Muscle of arm (tissue), 12 donors: ENCODE data around the gene ST3GAL3. TPM values are rescaled to one million over a fixed set of nuclear protein-coding genes. Genes with fewer than 3 reads are reported as not detected.

Experiments used
- DNase-seq: peaks from one replicate; pipeline ENCODE4 v3.0.0-alpha.2; 2013
- polyA plus RNA-seq, 12 donors: library from polyadenylated mRNA; unstranded; fragments of 120-200 nt; gene quantifications; one replicate each; pipeline ENCODE4 v1.2.1, GENCODE V29; 2013; ENCODE audit not compliant: insufficient read length in 12 of 12

ST3GAL3 gene
- polyA plus RNA-seq, 12 donors, result 27.0 to 49.2 (median 34.1) TPM; not detected in 1

GRCh38 chr1:43873851-43874250 lies 166.5 kb downstream of the ST3GAL3 start:
- no peak for DNase-seq

GRCh38 chr1:43874716-43875115 lies 167.4 kb downstream of the ST3GAL3 start:
- no peak for DNase-seq

GRCh38 chr1:43875331-43875730 lies 168.0 kb downstream of the ST3GAL3 start:
- no peak for DNase-seq

GRCh38 chr1:43877101-43877500 lies 169.8 kb downstream of the ST3GAL3 start:
- no peak for DNase-seq

GRCh38 chr1:43878440-43878839 lies 171.1 kb downstream of the ST3GAL3 start:
- no peak for DNase-seq

GRCh38 chr1:43878854-43879253 lies 171.5 kb downstream of the ST3GAL3 start:
- no peak for DNase-seq

- no peak for DNase-seq
These were observed 172.1 kb downstream of the ST3GAL3 start for GRCh38 chr1:43879414-43879813.

GRCh38 chr1:43879996-43880395 lies 172.7 kb downstream of the ST3GAL3 start:
- DNase-seq, result no peak

GRCh38 chr1:43880604-43881003 lies 173.3 kb downstream of the ST3GAL3 start:
- DNase-seq, result no peak

GRCh38 chr1:43881415-43881814 lies 174.1 kb downstream of the ST3GAL3 start:
- DNase-seq, result no peak

- DNase-seq, result no peak
These were observed 175.4 kb downstream of the ST3GAL3 start for GRCh38 chr1:43882763-43883162.

- no peak for DNase-seq
These were observed 176.0 kb downstream of the ST3GAL3 start for GRCh38 chr1:43883321-43883720.

- no peak for DNase-seq
These were observed 178.0 kb downstream of the ST3GAL3 start for GRCh38 chr1:43885279-43885801.

- DNase-seq, result no peak
These were observed 180.4 kb downstream of the ST3GAL3 start for GRCh38 chr1:43887748-43888147.

GRCh38 chr1:43890815-43891214 lies 183.5 kb downstream of the ST3GAL3 start:
- no peak for DNase-seq

GRCh38 chr1:43893006-43893405 lies 185.7 kb downstream of the ST3GAL3 start:
- DNase-seq, result no peak

- DNase-seq, result no peak
These were observed 191.6 kb downstream of the ST3GAL3 start for GRCh38 chr1:43898981-43899380.

GRCh38 chr1:43900386-43900785 lies 193.1 kb downstream of the ST3GAL3 start:
- no peak for DNase-seq

GRCh38 chr1:43901196-43901961 lies 194.0 kb downstream of the ST3GAL3 start:
- no peak for DNase-seq

GRCh38 chr1:43902058-43902831 lies 194.9 kb downstream of the ST3GAL3 start:
- DNase-seq, result no peak

- no peak for DNase-seq
These were observed 197.6 kb downstream of the ST3GAL3 start for GRCh38 chr1:43904660-43905551.

- DNase-seq, result no peak
These were observed 200.9 kb downstream of the ST3GAL3 start for GRCh38 chr1:43908226-43908625.
